Anterior cingulate cortex (tissue), 58 donors: ENCODE results near the gene RAB1A.
"Not testable (repeated sequence)": the region's sequence is repeated elsewhere in the genome, so short reads cannot be mapped to it uniquely, and the experiment has no call there.

ENCODE experiments used
- DNase-seq, 58 donors: peaks; one replicate each; lab custom pipeline; 2025; lab: John Stamatoyannopoulos, UW

The RAB1A gene

GRCh38 chr2:65137197-65137775 lies 7.4 kb upstream of the RAB1A start:
- DNase-seq = no peak

GRCh38 chr2:65136253-65136652 lies 6.3 kb upstream of the RAB1A start:
- DNase-seq = no peak

GRCh38 chr2:65134158-65134557 lies 4.3 kb upstream of the RAB1A start:
- DNase-seq = no peak

- DNase-seq = no peak
Measured at GRCh38 chr2:65133626-65134025, 3.7 kb upstream of the RAB1A start.

DNA sequence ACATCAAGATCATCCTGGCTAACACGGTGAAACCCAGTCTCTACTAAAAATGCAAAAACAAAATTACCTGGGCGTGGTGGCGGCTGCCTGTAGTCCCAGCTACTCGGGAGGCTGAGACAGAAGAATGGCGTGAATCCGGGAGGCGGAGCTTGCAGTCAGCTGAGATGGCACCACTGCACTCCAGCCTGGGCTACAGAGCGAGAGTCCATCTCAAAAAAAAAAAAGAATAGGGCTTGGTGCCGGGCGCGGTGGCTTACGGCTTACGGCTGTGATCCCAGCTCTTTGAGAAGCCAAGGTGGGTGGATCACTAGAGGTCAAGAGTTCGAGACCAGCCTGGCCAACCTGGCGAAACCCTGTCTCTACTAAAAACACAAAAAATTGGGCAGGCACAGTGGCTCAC lies 3.0 kb upstream of the RAB1A start:
- DNase-seq = not testable (repeated sequence)

- peak in 4 of 58 donors; percentile 39 to 55 (median 40) for DNase-seq
Measured at GRCh38 chr2:65130664-65131175, 814 bp upstream of the RAB1A start.

GRCh38 chr2:65129286-65129825 lies 550 bp downstream of the RAB1A start:
- DNase-seq = peak in 24 of 58 donors; percentile 15 to 73 (median 52)

- peak in 2 of 58 donors; percentile 3 to 9 for DNase-seq
Measured at GRCh38 chr2:65128297-65129190, 1.4 kb downstream of the RAB1A start.

GRCh38 chr2:65125457-65125856 lies 4.4 kb downstream of the RAB1A start:
- DNase-seq = not testable (repeated sequence)

DNA sequence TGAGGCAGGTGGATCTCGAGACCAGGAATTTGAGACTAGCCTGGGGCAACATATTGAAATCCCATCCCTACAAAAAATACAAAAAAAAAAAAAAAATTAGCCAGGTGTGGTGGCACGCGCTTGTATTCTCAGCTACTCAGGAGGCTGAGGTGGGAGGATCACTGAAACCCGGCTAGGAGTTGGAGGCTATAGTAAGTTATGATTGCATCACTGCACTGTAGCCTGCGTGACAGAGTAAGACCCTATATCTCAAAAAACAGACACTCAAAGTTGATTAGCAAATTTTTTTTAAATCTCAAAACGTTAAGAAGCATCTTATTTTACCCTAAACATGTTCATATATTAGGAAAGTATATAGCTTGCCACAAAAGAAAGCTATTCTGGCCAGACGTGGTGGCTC lies 7.6 kb downstream of the RAB1A start:
- DNase-seq = no peak

DNA sequence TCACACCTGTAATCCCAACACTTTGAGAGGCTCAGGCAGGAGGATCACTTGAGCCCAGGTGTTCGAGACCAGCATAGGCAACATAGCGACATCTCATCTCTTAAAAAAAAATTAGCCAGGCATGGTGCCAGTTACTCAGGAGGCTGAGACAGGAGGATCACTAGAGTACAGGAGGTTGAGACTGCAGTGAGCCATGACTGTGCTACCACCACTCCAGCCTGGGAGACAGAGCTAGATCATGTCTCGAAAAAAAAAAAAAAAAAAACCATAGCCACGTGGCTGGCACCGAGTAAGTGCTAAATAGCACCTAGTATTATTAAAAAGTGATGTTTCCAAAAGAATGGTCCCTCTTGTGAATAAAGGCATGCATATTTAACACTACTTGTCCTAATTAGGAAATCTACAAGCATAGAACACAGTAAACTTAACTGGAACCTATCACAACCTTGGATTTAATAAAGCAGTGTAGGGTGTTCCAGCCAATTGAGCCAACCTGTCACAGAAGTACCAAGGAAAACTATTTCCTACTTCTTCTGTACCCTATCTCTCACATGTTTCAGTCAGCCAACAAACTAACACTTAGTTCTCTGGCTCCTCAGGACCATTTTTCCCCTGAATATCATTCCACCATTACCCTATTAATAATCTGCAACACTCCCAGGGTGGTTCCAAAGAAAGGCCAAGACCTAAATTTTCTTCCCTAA lies 8.8 kb downstream of the RAB1A start:
- no peak for DNase-seq

DNA sequence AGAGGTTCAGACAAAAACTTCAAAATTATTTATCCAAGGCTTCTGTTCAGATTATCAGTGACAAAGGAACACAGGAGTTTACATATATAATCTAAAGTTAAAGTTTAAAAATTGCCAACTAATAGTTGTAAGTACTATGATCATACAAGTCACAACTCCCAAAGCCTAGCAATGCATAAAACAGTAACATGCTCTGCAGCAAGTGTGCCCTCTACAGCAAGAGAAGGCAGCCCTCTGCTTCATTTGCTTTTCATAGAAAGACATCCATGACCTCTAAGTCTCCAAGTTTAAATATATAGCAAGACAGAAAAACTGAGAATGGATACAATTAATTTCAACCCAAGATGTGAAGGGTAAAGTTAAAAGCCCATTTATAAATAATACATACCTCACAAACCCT lies 13.3 kb downstream of the RAB1A start:
- no peak for DNase-seq

GRCh38 chr2:65114921-65115320 lies 15.0 kb downstream of the RAB1A start:
- DNase-seq = no peak

DNA sequence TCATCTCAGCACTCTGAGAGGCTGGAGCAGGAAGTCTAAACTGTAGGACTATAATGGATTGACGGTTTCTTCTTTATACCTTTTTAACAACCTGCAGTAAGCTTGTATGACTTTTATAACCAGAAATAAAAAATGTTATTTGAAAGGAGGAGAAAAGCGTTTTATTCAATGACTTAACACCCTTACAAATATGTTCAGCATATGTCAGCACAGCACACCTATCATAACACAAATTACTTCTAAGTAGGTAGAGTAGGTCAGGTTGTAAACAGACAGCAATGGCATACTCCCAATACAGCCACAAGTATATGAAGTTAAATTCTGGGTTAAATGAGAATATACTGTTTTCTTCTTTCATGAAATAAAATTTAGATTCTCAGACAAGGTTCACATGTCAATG lies 16.1 kb downstream of the RAB1A start:
- no peak for DNase-seq

DNA sequence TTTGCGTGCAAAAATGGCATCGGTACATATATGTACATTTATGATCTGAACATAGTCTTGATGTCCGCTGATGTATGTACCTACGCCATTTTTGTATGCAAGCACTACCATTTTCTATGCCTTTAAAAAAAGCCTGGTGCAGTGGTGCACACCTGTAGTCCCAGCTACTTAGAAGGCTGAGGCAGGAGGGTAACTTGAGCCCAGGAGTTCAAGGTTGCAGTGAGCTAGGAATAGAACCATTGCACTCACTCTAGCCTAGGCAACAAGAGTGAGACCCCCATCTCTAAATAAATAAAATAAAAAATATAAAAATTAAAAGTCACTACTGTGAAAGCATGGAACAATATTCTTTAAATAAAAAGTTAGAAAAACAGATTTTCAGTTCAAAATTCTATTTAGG lies 16.7 kb downstream of the RAB1A start:
- no peak for DNase-seq

GRCh38 chr2:65112633-65113032 lies 17.3 kb downstream of the RAB1A start:
- DNase-seq = no peak

GRCh38 chr2:65108780-65109179 lies 21.1 kb downstream of the RAB1A start:
- no peak for DNase-seq

- DNase-seq = no peak
Measured at GRCh38 chr2:65107530-65107929, 22.4 kb downstream of the RAB1A start.

GRCh38 chr2:65103013-65103715 lies 26.7 kb downstream of the RAB1A start:
- DNase-seq = no peak

GRCh38 chr2:65101071-65101470 lies 28.8 kb downstream of the RAB1A start:
- DNase-seq = no peak
